ENCODE results near the gene PIGN. TPM values are rescaled to one million over a fixed set of nuclear protein-coding genes. Genes with fewer than 3 reads are reported as not detected.

PIGN gene
- total and polyA plus RNA-seq, 2 donors (not counting 3 experiments of a cell fraction or from before 2014, with no cell fraction given) = 13.7 to 26.1 TPM

GRCh38 chr18:62048279-62048678 is 138.6 kb downstream of the PIGN start:
- Histone ChIP-seq H2AFZ (ENCODE audit: low read depth, low read length) (no peak overlapping the region), H3K27me3 (ENCODE audit: control insufficient read depth in 2 of 2, insufficient read depth in 2 of 2, low read length in 2 of 2) (no peaks in the 10 kb centered on the region), H3K4me2 (ENCODE audit: insufficient read depth, low read length) (no peak overlapping the region), H3K4me3 (replicated peaks in 1 of 3; ENCODE audit: insufficient read depth in 1 of 3, low read depth in 1 of 3, low read length in 3 of 3) (no peak overlapping the region), H3K79me2 (ENCODE audit: control insufficient read depth, insufficient read depth, low read length) (no peaks in the 10 kb centered on the region), H3K36me3 (ENCODE audit: control insufficient read depth in 2 of 2, extremely low read depth in 1 of 2, insufficient read depth in 2 of 2, low read length in 2 of 2) (no peaks in the 10 kb centered on the region), H3K4me1 (ENCODE audit: control insufficient read depth, extremely low read depth, insufficient read depth, low read length) (peaks cover 4% of the 10 kb centered on the region), H3K9ac (replicated peaks; ENCODE audit: extremely low read depth, insufficient read depth, low read length) (no peak overlapping the region), H3K9me3 (replicated peaks; ENCODE audit: control insufficient read depth, insufficient read depth, low read length) (no peaks in the 10 kb centered on the region), H3K9me1 (replicated peaks; ENCODE audit: control insufficient read depth, extremely low read depth, insufficient read depth, low read length) (no peaks in the 10 kb centered on the region), H4K20me1 (replicated peaks; ENCODE audit: control insufficient read depth, extremely low read depth, insufficient read depth, low read length) (no peaks in the 10 kb centered on the region), H3K27ac (ENCODE audit: insufficient read depth, low read depth, low read length) (no peak overlapping the region)
- dilution Hi-C loops (cut with MboI; ENCODE audit: extremely low pct_ligation_motif_present, low sequenced_read_pairs) = no loop called here
- CTCF ChIA-PET = no interaction called here
- no TSS peak for BruUV-seq (replicated peaks)
- POLR2A ChIA-PET = no interaction called here
- TF ChIP-seq GATA2 (IDR thresholded peaks at IDR 0.05; ENCODE audit: insufficient read depth, insufficient read length, low read depth, low read length) (no peak), POLR2A (IDR thresholded peaks at IDR 0.05; ENCODE audit: low read depth, low read length) (no peak), JUN (IDR thresholded peaks at IDR 0.05; ENCODE audit: borderline replicate concordance, insufficient read depth, insufficient read length, low read depth) (no peak), FOS (IDR thresholded peaks at IDR 0.05; ENCODE audit: borderline replicate concordance, insufficient read depth, low read length) (no peak), EZH2 (IDR thresholded peaks at IDR 0.05; ENCODE audit: borderline replicate concordance, low read depth, low read length, severe bottlenecking) (no peak), MYC (IDR thresholded peaks at IDR 0.05; ENCODE audit: low read depth, low read length) (no peak)
- TF ChIP-seq, protein P1, sequence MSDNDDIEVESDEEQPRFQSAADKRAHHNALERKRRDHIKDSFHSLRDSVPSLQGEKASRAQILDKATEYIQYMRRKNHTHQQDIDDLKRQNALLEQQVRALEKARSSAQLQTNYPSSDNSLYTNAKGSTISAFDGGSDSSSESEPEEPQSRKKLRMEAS (IDR thresholded peaks at IDR 0.05; ENCODE audit: insufficient read depth, insufficient read length) = no peak
- no peak for FAIRE-seq
- no peak for DNase-seq (ENCODE audit: low read depth, low spot score)
- intact Hi-C loops (cut with micrococcal nuclease) = no loop called here

DNA sequence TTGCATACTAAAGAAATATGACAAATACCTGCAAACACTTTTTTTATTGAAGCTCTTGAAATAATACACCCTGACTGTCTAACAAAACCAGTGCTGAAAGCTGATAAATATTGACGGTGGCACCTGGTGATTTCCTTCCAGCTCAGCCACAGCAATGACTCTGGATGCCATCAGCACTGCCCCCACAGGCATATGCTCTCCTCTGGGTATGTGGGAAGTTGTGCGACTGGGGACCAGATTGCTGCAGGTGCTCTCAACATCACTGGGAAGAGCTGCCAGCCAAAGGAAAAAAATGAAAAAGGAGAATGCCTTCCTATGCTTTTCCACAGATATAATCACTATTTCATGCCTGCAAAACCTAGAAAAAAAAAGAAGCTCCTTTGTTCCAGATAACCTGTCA is 141.5 kb downstream of the PIGN start:
- intact Hi-C loops (cut with micrococcal nuclease) (no loop called here), dilution Hi-C loops (cut with MboI; ENCODE audit: extremely low pct_ligation_motif_present, low sequenced_read_pairs) (no loop called here)
- Histone ChIP-seq H3K9me3 (replicated peaks; ENCODE audit: control insufficient read depth, insufficient read depth, low read length) (no peaks in the 10 kb centered on the region), H3K79me2 (ENCODE audit: control insufficient read depth, insufficient read depth, low read length) (no peaks in the 10 kb centered on the region), H3K9ac (replicated peaks; ENCODE audit: extremely low read depth, insufficient read depth, low read length) (no peak overlapping the region), H2AFZ (ENCODE audit: low read depth, low read length) (no peak overlapping the region), H3K36me3 (ENCODE audit: control insufficient read depth in 2 of 2, extremely low read depth in 1 of 2, insufficient read depth in 2 of 2, low read length in 2 of 2) (no peaks in the 10 kb centered on the region), H3K27ac (ENCODE audit: insufficient read depth, low read depth, low read length) (no peak overlapping the region), H3K4me1 (ENCODE audit: control insufficient read depth, extremely low read depth, insufficient read depth, low read length) (peaks cover 4% of the 10 kb centered on the region), H3K4me3 (replicated peaks in 1 of 3; ENCODE audit: insufficient read depth in 1 of 3, low read depth in 1 of 3, low read length in 3 of 3) (no peak overlapping the region), H3K27me3 (ENCODE audit: control insufficient read depth in 2 of 2, insufficient read depth in 2 of 2, low read length in 2 of 2) (no peaks in the 10 kb centered on the region), H3K4me2 (ENCODE audit: insufficient read depth, low read length) (no peak overlapping the region), H3K9me1 (replicated peaks; ENCODE audit: control insufficient read depth, extremely low read depth, insufficient read depth, low read length) (no peaks in the 10 kb centered on the region), H4K20me1 (replicated peaks; ENCODE audit: control insufficient read depth, extremely low read depth, insufficient read depth, low read length) (no peaks in the 10 kb centered on the region)
- ChIA-PET POLR2A (no interaction called here), CTCF (interaction anchor here (0.9 to 1.4 kb wide), 2 partner anchors 12 to 27 kb away, joined by 4 to 6 read pairs; no protein-coding TSS in a partner anchor)
- DNase-seq (ENCODE audit: low read depth, low spot score) (no peak), FAIRE-seq (no peak)
- no TSS peak for BruUV-seq (replicated peaks)
- TF ChIP-seq, protein P1 (IDR thresholded peaks at IDR 0.05; ENCODE audit: insufficient read depth, insufficient read length) = no peak
- TF ChIP-seq FOS (IDR thresholded peaks at IDR 0.05; ENCODE audit: borderline replicate concordance, insufficient read depth, low read length) = no peak
- no peak for TF ChIP-seq CTCF (IDR thresholded peaks at IDR 0.05; ENCODE audit: extremely low read depth in 1 of 2, insufficient read depth in 1 of 2, low read depth in 1 of 2, low read length in 2 of 2)
- TF ChIP-seq EZH2 (IDR thresholded peaks at IDR 0.05; ENCODE audit: borderline replicate concordance, low read depth, low read length, severe bottlenecking) = no peak
- no peak for TF ChIP-seq JUN (IDR thresholded peaks at IDR 0.05; ENCODE audit: borderline replicate concordance, insufficient read depth, insufficient read length, low read depth)
- TF ChIP-seq GATA2 (IDR thresholded peaks at IDR 0.05; ENCODE audit: insufficient read depth, insufficient read length, low read depth, low read length) = no peak
- no peak for TF ChIP-seq MYC (IDR thresholded peaks at IDR 0.05; ENCODE audit: low read depth, low read length)
- TF ChIP-seq POLR2A (IDR thresholded peaks at IDR 0.05; ENCODE audit: low read depth, low read length) = no peak
- TF ChIP-seq POLR2AphosphoS5 (IDR thresholded peaks at IDR 0.05; ENCODE audit: insufficient read depth, low read depth, low read length) = no peak

All from endothelial cell of umbilical vein (primary cell).